K562 (cell line): Measurements from ENCODE around the gene CAPZA1. TPM values are rescaled to one million over a fixed set of nuclear protein-coding genes. Genes with fewer than 3 reads are reported as not detected.

Source experiments
- CCAR2 ChIP-seq: fragments of 200-400 bp; formaldehyde crosslinking; IDR thresholded peaks from 2 replicates; pipeline ENCODE4 v1.6.1; 2017; ENCODE audit warnings: mild to moderate bottlenecking, low read depth, low read length
- FOXJ2 ChIP-seq: fragments of 200-800 bp; sonication (Bioruptor generic); IDR thresholded peaks from 2 replicates; pipeline ENCODE4 v1.6.1; 2016; ENCODE audit warnings: missing genetic modification characterization, missing compliant biosample characterization
- FOXP1 ChIP-seq: sonication (generic); formaldehyde crosslinking; IDR thresholded peaks from 2 replicates; pipeline ENCODE4 v1.8.0; 2022; ENCODE audit warnings: mild to moderate bottlenecking, missing genetic modification reagents
- GMEB1 ChIP-seq: fragments of 250-450 bp; sonication (Bioruptor Pico); IDR thresholded peaks from 2 replicates; pipeline ENCODE4 v1.4.0; 2020; ENCODE audit warnings: mild to moderate bottlenecking
- GTF3C2 ChIP-seq: IDR thresholded peaks from 3 replicates; pipeline ENCODE4 v1.6.1; 2011; ENCODE audit warnings: borderline replicate concordance, mild to moderate bottlenecking, moderate library complexity; ENCODE audit not compliant: insufficient read length; ENCODE audit errors: extremely low read depth
- HDGF ChIP-seq: fragments of 450-650 bp; IDR thresholded peaks from 2 replicates; pipeline ENCODE4 v1.6.1; 2016
- LARP7 ChIP-seq: fragments of 450-650 bp; IDR thresholded peaks from 2 replicates; pipeline ENCODE4 v1.6.1; 2016
- MAFK ChIP-seq: IDR thresholded peaks from 2 replicates; pipeline ENCODE4 v1.6.1; 2011; ENCODE audit warnings: low read length, improper control_type of control experiment
- MLX ChIP-seq, 2 experiments: fragments of 450-650 bp in 1 of 2; sonication (generic) in 1 of 2; formaldehyde crosslinking; conservative IDR thresholded peaks; 2 replicates each; pipeline versions ENCODE4 v1.4.0 to v1.8.1; 2020 to 2022; ENCODE audit warnings: mild to moderate bottlenecking in 1 of 2, missing genetic modification reagents in 1 of 2
- SRSF3 ChIP-seq: fragments of 200-400 bp; formaldehyde crosslinking; IDR thresholded peaks from 2 replicates; pipeline ENCODE4 v1.6.1; 2016; ENCODE audit warnings: mild to moderate bottlenecking, low read length, moderate library complexity; ENCODE audit not compliant: insufficient read depth
- TAL1 ChIP-seq: fragments of 450-650 bp; IDR thresholded peaks from 2 replicates; pipeline ENCODE4 v1.6.1; 2016; ENCODE audit warnings: mild to moderate bottlenecking
- VEZF1 ChIP-seq: fragments of 200-800 bp; sonication (Bioruptor generic); IDR thresholded peaks from 2 replicates; pipeline ENCODE4 v1.6.1; 2017; ENCODE audit warnings: missing genetic modification characterization, missing compliant biosample characterization
- ZBTB5 ChIP-seq: fragments of 450-650 bp; IDR thresholded peaks from 2 replicates; pipeline ENCODE4 v1.6.1; 2017; ENCODE audit warnings: antibody characterized with exemption
- ZKSCAN1 ChIP-seq: fragments of 150-350 bp; IDR thresholded peaks from 2 replicates; pipeline ENCODE4 v1.6.1; 2016; ENCODE audit warnings: low read depth, low read length
- ZNF449 ChIP-seq: fragments of 250-450 bp; sonication (Bioruptor Pico); IDR thresholded peaks from 2 replicates; pipeline ENCODE4 v1.8.0; 2022; ENCODE audit warnings: moderate library complexity, mild to moderate bottlenecking, inconsistent platforms
- ZNF57 ChIP-seq: fragments of 450-650 bp; formaldehyde crosslinking; IDR thresholded peaks from 2 replicates; pipeline ENCODE4 v1.4.0; 2020; ENCODE audit warnings: mild to moderate bottlenecking, moderate library complexity
- ZNF655 ChIP-seq: fragments of 250-450 bp; sonication (Bioruptor Pico); IDR thresholded peaks from 2 replicates; pipeline ENCODE4 v1.5.0; 2021
- polyA plus RNA-seq, 8 experiments: library from polyadenylated mRNA; depleted of rRNA in 4 of 8; stranded (reverse) in 5 of 8; unstranded in 3 of 8; fragments of >200 nt; fragmentation: Nextera tagmentation in 2 of 8; fragmentation: Illumina TruSeq in 1 of 8; extraction: Ambion mirVana in 2 of 8; extraction: Trizol in 1 of 8; gene quantifications; 2 replicates each; pipeline versions ENCODE4 v1.2.1 to v1.2.3, GENCODE V29; 2011 to 2014; ENCODE audit warnings: inconsistent platforms in 1 of 8, missing spikeins in 1 of 8
- total RNA-seq, 7 experiments: library from RNA; depleted of rRNA in 6 of 7; stranded (reverse); fragments of >200 nt in 6 of 7; fragmentation: Illumina TruSeq in 2 of 7; extraction: Trizol in 2 of 7; gene quantifications; 2 replicates each; pipeline versions ENCODE4 v1.2.1 to v1.2.3, GENCODE V29; 2011 to 2021; ENCODE audit warnings: low replicate concordance in 1 of 7

CAPZA1 gene
- total and polyA plus RNA-seq, 9 of the 15 experiments (the other 6 are each of a cell fraction or from before 2014, with no cell fraction given), result 237 to 1,020 (median 306) TPM

GRCh38 chr1:112625696-112626095 lies 6.1 kb downstream of the CAPZA1 start (continued):
- no peak for TF ChIP-seq ZNF57 (CRISPR knock-in tag)
- no peak for TF ChIP-seq LARP7
- no peak for TF ChIP-seq MLX (CRISPR knock-in tag; conservative IDR thresholded peaks at IDR 0.05)
- no peak for TF ChIP-seq ZBTB5
- no peak for TF ChIP-seq SRSF3
- TF ChIP-seq ZNF449, result no peak
- TF ChIP-seq CCAR2, result no peak
- no peak for TF ChIP-seq ZNF655 (CRISPR knock-in tag)
- peak; percentile 46; the same call in 1 of the 2 replicates for TF ChIP-seq TAL1
- TF ChIP-seq MAFK, result peak; percentile 51; the same call in 1 of the 2 replicates
- no peak; the same call in 1 of the 2 replicates for TF ChIP-seq ZKSCAN1
- no peak for TF ChIP-seq HDGF
- no peak for TF ChIP-seq VEZF1 (CRISPR knock-in tag)
- no peak for TF ChIP-seq FOXP1 (CRISPR knock-in tag)
- TF ChIP-seq GTF3C2, result no peak
- TF ChIP-seq GMEB1 (CRISPR knock-in tag), result no peak
- no peak for TF ChIP-seq FOXJ2 (tag)
